ENCODE data around the gene CDK14.

DNA sequence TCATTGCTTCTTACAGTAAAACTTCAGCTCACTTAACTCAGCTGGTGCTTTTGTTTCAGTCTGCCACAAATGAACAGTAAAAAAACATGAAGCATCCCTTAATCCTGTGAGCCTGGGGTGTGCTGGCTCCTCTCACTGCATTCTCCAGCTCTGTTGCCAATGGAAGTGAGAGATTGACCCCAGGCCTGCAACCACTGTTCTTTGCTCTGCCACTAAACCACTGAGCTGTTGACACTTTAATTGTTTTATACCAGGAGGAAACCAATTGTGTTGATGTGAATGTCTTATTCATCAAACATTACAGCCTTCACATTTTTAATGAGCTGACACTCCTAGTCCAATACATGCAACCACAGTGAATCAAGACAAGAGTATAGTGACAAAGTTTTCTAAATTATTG is 598.7 kb downstream of the CDK14 start:
- no peak for TF ChIP-seq EZH2 (IDR thresholded peaks at IDR 0.05; ENCODE audit: low read depth)
- TF ChIP-seq, protein P1, sequence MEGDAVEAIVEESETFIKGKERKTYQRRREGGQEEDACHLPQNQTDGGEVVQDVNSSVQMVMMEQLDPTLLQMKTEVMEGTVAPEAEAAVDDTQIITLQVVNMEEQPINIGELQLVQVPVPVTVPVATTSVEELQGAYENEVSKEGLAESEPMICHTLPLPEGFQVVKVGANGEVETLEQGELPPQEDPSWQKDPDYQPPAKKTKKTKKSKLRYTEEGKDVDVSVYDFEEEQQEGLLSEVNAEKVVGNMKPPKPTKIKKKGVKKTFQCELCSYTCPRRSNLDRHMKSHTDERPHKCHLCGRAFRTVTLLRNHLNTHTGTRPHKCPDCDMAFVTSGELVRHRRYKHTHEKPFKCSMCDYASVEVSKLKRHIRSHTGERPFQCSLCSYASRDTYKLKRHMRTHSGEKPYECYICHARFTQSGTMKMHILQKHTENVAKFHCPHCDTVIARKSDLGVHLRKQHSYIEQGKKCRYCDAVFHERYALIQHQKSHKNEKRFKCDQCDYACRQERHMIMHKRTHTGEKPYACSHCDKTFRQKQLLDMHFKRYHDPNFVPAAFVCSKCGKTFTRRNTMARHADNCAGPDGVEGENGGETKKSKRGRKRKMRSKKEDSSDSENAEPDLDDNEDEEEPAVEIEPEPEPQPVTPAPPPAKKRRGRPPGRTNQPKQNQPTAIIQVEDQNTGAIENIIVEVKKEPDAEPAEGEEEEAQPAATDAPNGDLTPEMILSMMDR (conservative IDR thresholded peaks at IDR 0.05), result no peak
